ENCODE data around the gene POLRMT.

DNA sequence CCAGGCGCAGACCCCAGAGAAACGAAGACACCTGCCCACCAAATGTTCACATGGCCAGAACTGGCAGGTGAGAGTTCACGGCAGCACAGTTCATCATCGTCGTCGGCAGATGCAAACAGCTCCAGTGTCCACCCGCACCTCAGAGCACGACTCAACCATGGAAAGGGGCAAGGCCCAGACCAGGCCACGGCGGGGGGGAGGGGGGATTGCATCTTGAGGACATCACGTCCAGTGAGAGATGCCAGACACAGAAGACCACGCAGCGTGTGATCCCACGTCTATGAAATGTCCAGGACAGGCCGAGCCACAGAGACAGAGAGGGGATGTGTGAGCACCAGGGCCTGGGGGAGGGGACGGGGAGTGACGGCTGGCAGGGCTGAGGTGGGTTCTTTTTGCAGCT lies 22.4 kb upstream of the POLRMT start:
- TF ChIP-seq, protein P1, sequence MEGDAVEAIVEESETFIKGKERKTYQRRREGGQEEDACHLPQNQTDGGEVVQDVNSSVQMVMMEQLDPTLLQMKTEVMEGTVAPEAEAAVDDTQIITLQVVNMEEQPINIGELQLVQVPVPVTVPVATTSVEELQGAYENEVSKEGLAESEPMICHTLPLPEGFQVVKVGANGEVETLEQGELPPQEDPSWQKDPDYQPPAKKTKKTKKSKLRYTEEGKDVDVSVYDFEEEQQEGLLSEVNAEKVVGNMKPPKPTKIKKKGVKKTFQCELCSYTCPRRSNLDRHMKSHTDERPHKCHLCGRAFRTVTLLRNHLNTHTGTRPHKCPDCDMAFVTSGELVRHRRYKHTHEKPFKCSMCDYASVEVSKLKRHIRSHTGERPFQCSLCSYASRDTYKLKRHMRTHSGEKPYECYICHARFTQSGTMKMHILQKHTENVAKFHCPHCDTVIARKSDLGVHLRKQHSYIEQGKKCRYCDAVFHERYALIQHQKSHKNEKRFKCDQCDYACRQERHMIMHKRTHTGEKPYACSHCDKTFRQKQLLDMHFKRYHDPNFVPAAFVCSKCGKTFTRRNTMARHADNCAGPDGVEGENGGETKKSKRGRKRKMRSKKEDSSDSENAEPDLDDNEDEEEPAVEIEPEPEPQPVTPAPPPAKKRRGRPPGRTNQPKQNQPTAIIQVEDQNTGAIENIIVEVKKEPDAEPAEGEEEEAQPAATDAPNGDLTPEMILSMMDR (conservative IDR thresholded peaks at IDR 0.05): no peak
- no peak for TF ChIP-seq ZFX (IDR thresholded peaks at IDR 0.05)

Data from C4-2B (cell line).